GM19351 (cell line): ENCODE data around the gene ELOVL6.

Experiments used
- ATAC-seq: cut with Tn5 transposase; IDR thresholded peaks from one replicate; pipeline ENCODE4 v1.9.1; 2021; ENCODE audit warnings: mild to moderate bottlenecking, moderate library complexity; ENCODE audit not compliant: unreplicated experiment

The ELOVL6 gene

DNA sequence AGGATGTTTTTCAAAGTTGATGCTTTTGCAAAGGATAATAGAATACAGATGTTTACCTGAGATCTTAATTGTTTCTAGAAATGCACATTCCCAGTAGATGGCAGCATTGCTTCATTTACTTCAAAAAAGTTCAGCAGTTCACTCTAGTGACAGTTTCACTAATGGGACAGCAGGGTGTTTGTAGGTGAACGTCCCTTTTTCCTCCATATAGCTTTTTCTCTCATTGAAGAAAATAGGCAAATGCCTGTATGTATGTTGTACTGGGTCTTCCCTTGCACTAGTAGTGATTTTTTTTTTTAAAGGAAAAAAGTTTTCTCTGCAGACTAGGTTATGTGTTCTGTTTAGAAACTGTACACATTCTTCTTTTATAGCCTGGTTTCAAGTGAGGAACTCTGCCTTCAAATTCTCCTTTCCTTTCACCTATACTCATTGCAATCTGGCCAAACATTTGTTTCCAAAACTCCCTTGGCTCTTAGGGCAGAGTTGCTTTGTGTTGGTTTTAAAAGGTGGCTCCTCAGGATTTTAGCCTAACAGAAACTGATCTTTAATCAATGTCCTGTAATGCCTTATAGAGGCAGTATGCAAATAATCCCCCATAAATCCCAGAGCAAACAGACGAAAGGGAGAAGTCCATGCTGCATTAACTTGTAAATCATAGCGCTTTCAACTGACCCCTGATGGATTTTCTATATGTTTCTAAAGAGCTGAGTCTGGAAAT lies 199.4 kb downstream of the ELOVL6 start:
- peak; percentile 38 for ATAC-seq

DNA sequence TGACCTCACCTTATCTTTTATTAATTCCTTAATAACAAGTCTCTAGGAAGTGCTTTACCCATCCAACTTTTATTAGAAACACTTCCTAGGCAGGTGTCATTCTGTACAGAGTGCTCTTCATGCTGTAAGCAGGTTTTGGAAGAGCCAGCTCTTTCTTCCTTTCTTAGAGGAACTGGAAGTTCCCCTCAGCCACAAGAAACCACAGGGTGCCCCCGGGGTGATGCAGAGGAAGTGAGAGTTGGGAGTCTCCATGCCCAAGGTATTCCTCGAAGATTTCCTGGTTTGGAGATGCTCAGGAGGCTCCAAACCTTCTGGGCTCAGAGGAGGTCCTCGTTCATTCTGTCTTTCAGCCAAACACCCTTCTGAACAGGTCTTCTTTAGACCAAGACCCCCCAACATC lies 201.9 kb downstream of the ELOVL6 start:
- no peak for ATAC-seq
